Retinal pigment epithelial cell (primary cell): ENCODE measurements around the gene RGS10.

ENCODE experiments used
- DNase-seq: peaks from one replicate; pipeline ENCODE4 v3.0.0-alpha.2; 2010; ENCODE audit warnings: low read depth
- H3K4me3 ChIP-seq: 2 replicates; pipeline ENCODE4 v1.5.1; 2011; ENCODE audit warnings: mild to moderate bottlenecking, low read length, control low read depth, moderate library complexity
- CTCF ChIP-seq: conservative IDR thresholded peaks from 2 replicates; pipeline ENCODE4 v1.5.1; 2011; ENCODE audit warnings: low read depth, low read length, control low read depth, inconsistent platforms

Gene RGS10

GRCh38 chr10:119500123-119500795 is 42.3 kb downstream of the RGS10 start:
- H3K4me3 ChIP-seq = no peak overlapping the region
- TF ChIP-seq CTCF = no peak
- DNase-seq = no peak

GRCh38 chr10:119499677-119500002 is 42.9 kb downstream of the RGS10 start:
- no peak for DNase-seq
- H3K4me3 ChIP-seq = no peak overlapping the region
- no peak for TF ChIP-seq CTCF

DNA sequence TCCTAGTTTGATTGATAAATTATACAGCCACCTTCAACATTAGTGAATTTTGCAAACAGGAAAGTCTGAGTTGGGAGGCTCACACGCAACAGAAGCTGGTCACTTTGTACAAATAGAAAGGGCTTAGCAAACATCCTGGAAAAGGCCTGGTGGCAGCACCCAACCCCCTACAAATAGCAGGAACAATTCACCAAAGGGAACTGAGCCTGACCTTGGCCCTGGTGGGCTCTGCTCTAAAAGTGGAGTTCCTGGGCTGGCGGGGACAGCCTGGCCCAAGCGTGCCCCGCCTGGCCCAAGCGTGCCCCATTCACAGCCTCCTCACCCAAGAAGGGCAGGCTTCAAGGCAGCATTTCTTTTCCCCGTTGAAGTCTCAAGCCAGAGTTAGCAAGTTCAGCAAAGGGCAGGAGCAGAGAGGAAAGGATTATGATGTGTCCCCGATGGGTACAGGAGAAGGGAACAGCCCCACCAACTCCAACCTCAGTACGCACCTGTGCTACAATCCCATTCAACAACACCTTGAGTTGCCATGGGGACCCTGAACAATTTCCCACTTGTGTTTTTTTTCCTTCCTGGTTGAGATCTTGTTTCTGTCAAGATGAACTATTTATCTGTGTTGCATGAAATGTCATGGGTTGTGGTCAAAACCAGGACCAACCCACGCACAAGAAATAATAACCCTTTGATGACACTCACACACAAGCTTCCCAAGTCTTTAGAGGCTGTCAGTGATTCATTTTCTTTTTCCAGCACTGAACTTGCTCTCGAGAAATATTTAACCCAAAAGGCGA is 43.4 kb downstream of the RGS10 start:
- H3K4me3 ChIP-seq = no peak overlapping the region
- TF ChIP-seq CTCF = no peak
- no peak for DNase-seq

GRCh38 chr10:119497243-119497642 is 45.3 kb downstream of the RGS10 start:
- H3K4me3 ChIP-seq = no peak overlapping the region
- no peak for DNase-seq
- no peak for TF ChIP-seq CTCF

- no peak for DNase-seq
- no peak overlapping the region for H3K4me3 ChIP-seq
- TF ChIP-seq CTCF = no peak
Observed at GRCh38 chr10:119496273-119496672, 46.2 kb downstream of the RGS10 start.

DNA sequence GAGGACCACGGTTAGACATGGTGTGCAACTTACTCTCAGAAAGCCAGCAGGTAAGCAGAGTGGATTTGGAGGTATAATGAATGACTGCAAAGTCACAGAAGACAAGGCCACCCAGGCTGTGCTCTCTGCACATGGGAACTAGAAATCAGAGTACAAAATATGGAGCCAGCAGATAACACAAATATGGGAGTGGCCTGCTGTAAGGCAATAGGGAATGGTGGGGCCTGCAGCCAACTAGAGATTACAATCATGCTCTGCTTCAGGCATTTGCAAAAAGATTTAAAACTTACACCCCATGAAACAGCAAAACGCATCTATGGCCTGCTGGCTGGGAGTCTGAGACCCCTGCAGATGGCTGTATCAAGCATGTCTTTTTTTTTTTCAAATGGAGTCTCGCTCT is 47.0 kb downstream of the RGS10 start:
- no peak for TF ChIP-seq CTCF
- H3K4me3 ChIP-seq = no peak overlapping the region
- DNase-seq = no peak

- TF ChIP-seq CTCF = no peak
- no peak for DNase-seq
- no peak overlapping the region for H3K4me3 ChIP-seq
Observed at GRCh38 chr10:119495021-119495505, 47.5 kb downstream of the RGS10 start.
